Measurements from ENCODE around the gene SVIP.

DNA sequence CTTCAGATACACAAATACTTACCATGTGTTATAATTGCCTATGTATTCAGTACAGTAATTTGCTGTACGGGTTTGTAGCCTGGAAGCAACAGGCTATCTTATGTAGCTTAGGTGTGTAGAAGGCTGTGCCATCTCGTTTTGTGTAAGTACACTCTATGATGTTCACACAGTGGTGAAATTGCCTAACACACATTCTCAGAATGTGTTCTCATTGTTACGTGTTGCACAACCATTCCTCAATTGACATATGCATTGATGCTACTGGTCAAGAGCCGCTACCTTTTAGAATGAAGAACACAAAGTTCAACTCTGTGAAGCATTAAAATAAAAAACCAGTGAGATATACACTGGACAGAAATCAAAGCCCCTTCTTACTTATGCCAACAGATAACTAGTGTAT lies 26.7 kb downstream of the SVIP start:
- TF ChIP-seq, protein P1, sequence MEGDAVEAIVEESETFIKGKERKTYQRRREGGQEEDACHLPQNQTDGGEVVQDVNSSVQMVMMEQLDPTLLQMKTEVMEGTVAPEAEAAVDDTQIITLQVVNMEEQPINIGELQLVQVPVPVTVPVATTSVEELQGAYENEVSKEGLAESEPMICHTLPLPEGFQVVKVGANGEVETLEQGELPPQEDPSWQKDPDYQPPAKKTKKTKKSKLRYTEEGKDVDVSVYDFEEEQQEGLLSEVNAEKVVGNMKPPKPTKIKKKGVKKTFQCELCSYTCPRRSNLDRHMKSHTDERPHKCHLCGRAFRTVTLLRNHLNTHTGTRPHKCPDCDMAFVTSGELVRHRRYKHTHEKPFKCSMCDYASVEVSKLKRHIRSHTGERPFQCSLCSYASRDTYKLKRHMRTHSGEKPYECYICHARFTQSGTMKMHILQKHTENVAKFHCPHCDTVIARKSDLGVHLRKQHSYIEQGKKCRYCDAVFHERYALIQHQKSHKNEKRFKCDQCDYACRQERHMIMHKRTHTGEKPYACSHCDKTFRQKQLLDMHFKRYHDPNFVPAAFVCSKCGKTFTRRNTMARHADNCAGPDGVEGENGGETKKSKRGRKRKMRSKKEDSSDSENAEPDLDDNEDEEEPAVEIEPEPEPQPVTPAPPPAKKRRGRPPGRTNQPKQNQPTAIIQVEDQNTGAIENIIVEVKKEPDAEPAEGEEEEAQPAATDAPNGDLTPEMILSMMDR (IDR thresholded peaks at IDR 0.05; ENCODE audit: borderline replicate concordance, extremely low read depth, low read length, poor library complexity, severe bottlenecking) = no peak
- TF ChIP-seq EZH2 (IDR thresholded peaks at IDR 0.05; ENCODE audit: borderline replicate concordance, low read depth, low read length, severe bottlenecking) = no peak

All from DND-41 (cell line).